GM18909 (cell line): ENCODE data around the gene CDKN1C.

Source experiments
- ATAC-seq: cut with Tn5 transposase; IDR thresholded peaks from one replicate; pipeline ENCODE4 v1.9.1; 2021; ENCODE audit warnings: mild to moderate bottlenecking; ENCODE audit not compliant: unreplicated experiment, poor library complexity

The CDKN1C gene

GRCh38 chr11:2833716-2834502, 51.7 kb downstream of the CDKN1C start:
- ATAC-seq = no peak
